ENCODE results near the gene AUTS2.

Gene AUTS2

GRCh38 chr7:70319057-70319456 is 720.8 kb downstream of the AUTS2 start:
- H3K4me1 ChIP-seq (ENCODE audit: control insufficient read depth, insufficient read depth, low read length) = no peaks in the 10 kb centered on the region
- no peak overlapping the region for H3K4me3 ChIP-seq (ENCODE audit: low read length)
- no peak overlapping the region for H3K27ac ChIP-seq (ENCODE audit: low read depth, low read length)
- no peak overlapping the region for H3K9ac ChIP-seq (ENCODE audit: low read length)
- H3K36me3 ChIP-seq (ENCODE audit: control insufficient read depth, insufficient read depth, low read length) = no peaks in the 10 kb centered on the region
- no peaks in the 10 kb centered on the region for H3K27me3 ChIP-seq (ENCODE audit: control insufficient read depth, insufficient read depth, low read length)

- no peaks in the 10 kb centered on the region for H3K27me3 ChIP-seq (ENCODE audit: control insufficient read depth, insufficient read depth, low read length)
- no peaks in the 10 kb centered on the region for H3K36me3 ChIP-seq (ENCODE audit: control insufficient read depth, insufficient read depth, low read length)
- no peak overlapping the region for H3K27ac ChIP-seq (ENCODE audit: low read depth, low read length)
- H3K4me1 ChIP-seq (ENCODE audit: control insufficient read depth, insufficient read depth, low read length) = no peaks in the 10 kb centered on the region
- no peak overlapping the region for H3K9ac ChIP-seq (ENCODE audit: low read length)
- H3K4me3 ChIP-seq (ENCODE audit: low read length) = no peak overlapping the region
Measured at GRCh38 chr7:70321016-70321590, 722.8 kb downstream of the AUTS2 start.

DNA sequence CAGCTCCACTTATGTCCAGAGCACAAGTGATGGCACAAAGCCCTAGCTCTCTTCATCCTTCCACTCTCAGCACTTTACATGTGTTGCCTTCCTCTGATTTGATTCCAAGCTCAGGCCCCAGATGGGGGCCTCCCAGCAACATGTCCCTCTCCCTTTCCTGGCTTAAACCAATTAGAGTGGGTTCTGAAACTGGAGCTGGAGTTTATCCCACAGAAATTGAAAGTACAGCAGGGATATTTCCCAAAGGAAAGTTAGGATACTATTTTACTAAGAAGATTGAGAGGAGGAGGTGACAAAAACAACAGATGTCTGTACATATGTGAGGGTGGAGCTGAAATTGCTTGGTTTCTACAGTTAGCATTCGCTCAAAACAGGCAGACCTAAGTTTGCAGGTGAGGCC is 724.6 kb downstream of the AUTS2 start:
- Histone ChIP-seq H3K9ac (ENCODE audit: low read length) (no peak overlapping the region), H3K4me1 (ENCODE audit: control insufficient read depth, insufficient read depth, low read length) (no peaks in the 10 kb centered on the region), H3K27ac (ENCODE audit: low read depth, low read length) (no peak overlapping the region)

GRCh38 chr7:70325509-70326101 is 727.3 kb downstream of the AUTS2 start:
- Histone ChIP-seq H3K4me1 (ENCODE audit: control insufficient read depth, insufficient read depth, low read length) (no peaks in the 10 kb centered on the region), H3K9ac (ENCODE audit: low read length) (no peak overlapping the region), H3K27ac (ENCODE audit: low read depth, low read length) (no peak overlapping the region), H3K27me3 (ENCODE audit: control insufficient read depth, insufficient read depth, low read length) (no peaks in the 10 kb centered on the region), H3K4me3 (ENCODE audit: low read length) (no peak overlapping the region), H3K36me3 (ENCODE audit: control insufficient read depth, insufficient read depth, low read length) (no peaks in the 10 kb centered on the region)

More for the DNA sequence above, 724.6 kb downstream of the AUTS2 start:
- Histone ChIP-seq H3K36me3 (ENCODE audit: control insufficient read depth, insufficient read depth, low read length) (no peaks in the 10 kb centered on the region), H3K4me3 (ENCODE audit: low read length) (no peak overlapping the region), H3K27me3 (ENCODE audit: control insufficient read depth, insufficient read depth, low read length) (no peaks in the 10 kb centered on the region)

DNA sequence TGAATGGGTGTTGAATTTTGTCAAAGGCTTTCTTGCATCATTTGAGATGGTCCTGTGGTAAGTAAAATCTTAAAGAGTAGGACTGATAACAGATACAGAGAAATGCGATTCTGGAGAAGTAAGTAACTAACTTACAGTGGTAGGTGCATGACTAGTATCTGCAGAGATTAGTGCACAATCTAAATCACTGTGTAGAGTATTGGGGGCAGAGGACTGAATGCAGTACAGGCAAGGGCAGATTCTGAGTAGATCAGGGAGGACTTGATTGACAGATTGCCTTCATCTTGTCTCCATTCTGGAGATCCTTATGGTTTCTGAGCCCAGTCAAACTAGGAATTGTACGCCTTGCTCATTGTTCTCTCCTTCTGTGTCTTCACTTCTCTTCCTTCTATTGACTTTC is 736.0 kb downstream of the AUTS2 start:
- no peak overlapping the region for H3K4me3 ChIP-seq (ENCODE audit: low read length)
- H3K36me3 ChIP-seq (ENCODE audit: control insufficient read depth, insufficient read depth, low read length) = no peaks in the 10 kb centered on the region
- H3K9ac ChIP-seq (ENCODE audit: low read length) = no peak overlapping the region
- no peaks in the 10 kb centered on the region for H3K4me1 ChIP-seq (ENCODE audit: control insufficient read depth, insufficient read depth, low read length)
- H3K27me3 ChIP-seq (ENCODE audit: control insufficient read depth, insufficient read depth, low read length) = no peaks in the 10 kb centered on the region
- H3K27ac ChIP-seq (ENCODE audit: low read depth, low read length) = no peak overlapping the region

- H3K9ac ChIP-seq (ENCODE audit: low read length) = no peak overlapping the region
- no peaks in the 10 kb centered on the region for H3K36me3 ChIP-seq (ENCODE audit: control insufficient read depth, insufficient read depth, low read length)
- no peaks in the 10 kb centered on the region for H3K4me1 ChIP-seq (ENCODE audit: control insufficient read depth, insufficient read depth, low read length)
- H3K27ac ChIP-seq (ENCODE audit: low read depth, low read length) = no peak overlapping the region
- no peak overlapping the region for H3K4me3 ChIP-seq (ENCODE audit: low read length)
- H3K27me3 ChIP-seq (ENCODE audit: control insufficient read depth, insufficient read depth, low read length) = no peaks in the 10 kb centered on the region
Measured at GRCh38 chr7:70334871-70335270, 736.6 kb downstream of the AUTS2 start.

DNA sequence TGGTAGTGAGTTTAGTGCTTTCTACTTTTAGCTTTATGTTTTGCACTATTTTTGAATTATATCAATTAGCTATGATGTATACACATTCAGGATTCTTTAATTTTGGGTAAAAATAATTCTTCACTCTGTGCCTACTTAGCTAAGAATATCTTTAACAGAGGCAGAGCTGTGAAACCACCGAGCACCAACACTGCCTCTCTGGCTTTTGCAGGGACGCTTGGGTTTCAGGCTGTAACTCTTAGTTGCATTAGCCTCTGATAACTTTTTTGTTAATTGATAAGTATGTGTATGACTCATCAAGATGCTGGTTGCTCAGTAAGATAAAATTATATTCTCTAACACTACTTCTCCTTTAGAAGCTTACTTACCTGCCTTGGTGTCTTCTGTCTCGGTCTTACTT is 738.3 kb downstream of the AUTS2 start:
- no peak overlapping the region for H3K9ac ChIP-seq (ENCODE audit: low read length)
- no peak overlapping the region for H3K27ac ChIP-seq (ENCODE audit: low read depth, low read length)
- no peaks in the 10 kb centered on the region for H3K27me3 ChIP-seq (ENCODE audit: control insufficient read depth, insufficient read depth, low read length)
- no peak overlapping the region for H3K4me3 ChIP-seq (ENCODE audit: low read length)
- no peaks in the 10 kb centered on the region for H3K36me3 ChIP-seq (ENCODE audit: control insufficient read depth, insufficient read depth, low read length)
- no peaks in the 10 kb centered on the region for H3K4me1 ChIP-seq (ENCODE audit: control insufficient read depth, insufficient read depth, low read length)

- Histone ChIP-seq H3K27me3 (ENCODE audit: control insufficient read depth, insufficient read depth, low read length) (no peaks in the 10 kb centered on the region), H3K27ac (ENCODE audit: low read depth, low read length) (no peak overlapping the region), H3K36me3 (ENCODE audit: control insufficient read depth, insufficient read depth, low read length) (no peaks in the 10 kb centered on the region), H3K4me3 (ENCODE audit: low read length) (no peak overlapping the region), H3K4me1 (ENCODE audit: control insufficient read depth, insufficient read depth, low read length) (no peaks in the 10 kb centered on the region), H3K9ac (ENCODE audit: low read length) (no peak overlapping the region)
Measured at GRCh38 chr7:70338015-70338414, 739.7 kb downstream of the AUTS2 start.

DNA sequence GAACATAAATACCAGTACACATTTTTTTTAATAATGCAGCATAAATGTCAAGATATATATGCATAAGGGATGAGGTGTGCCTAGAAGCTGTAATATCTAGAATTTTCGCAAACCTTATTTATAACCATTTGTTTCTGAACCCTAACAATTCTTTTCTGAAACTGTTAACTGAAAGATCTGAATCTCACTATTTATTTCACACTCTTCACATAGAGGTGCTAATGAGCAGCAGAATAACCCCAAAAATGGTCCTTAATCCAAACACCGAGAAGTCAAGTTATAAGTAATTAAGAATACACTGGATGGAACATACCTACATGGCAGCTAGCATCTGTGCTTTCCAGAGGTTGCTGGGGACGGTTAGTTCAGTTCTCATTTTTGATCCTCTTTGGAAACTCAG is 742.0 kb downstream of the AUTS2 start:
- no peak overlapping the region for H3K9ac ChIP-seq (ENCODE audit: low read length)

DNA sequence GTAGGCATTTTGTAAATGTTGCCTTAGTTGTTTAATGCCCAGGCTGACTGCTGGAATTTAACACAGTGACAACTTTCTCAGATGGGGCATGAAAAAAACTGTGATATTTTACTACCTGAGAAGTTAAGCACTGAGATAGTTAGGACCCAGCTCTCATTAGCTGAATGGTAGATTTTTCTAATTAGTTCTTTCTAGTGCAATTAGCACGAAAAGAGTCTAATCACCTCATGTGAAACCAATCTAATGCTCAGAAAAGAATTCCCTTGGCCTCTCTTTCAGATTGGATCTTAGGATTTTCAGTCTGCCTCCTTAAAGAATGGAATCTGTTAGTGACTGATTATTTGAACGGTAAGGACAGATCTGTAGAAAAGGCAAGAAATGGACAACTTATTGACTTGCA is 743.2 kb downstream of the AUTS2 start:
- no peak overlapping the region for H3K4me3 ChIP-seq (ENCODE audit: low read length)
- no peaks in the 10 kb centered on the region for H3K36me3 ChIP-seq (ENCODE audit: control insufficient read depth, insufficient read depth, low read length)
- no peak overlapping the region for H3K27ac ChIP-seq (ENCODE audit: low read depth, low read length)
- no peaks in the 10 kb centered on the region for H3K27me3 ChIP-seq (ENCODE audit: control insufficient read depth, insufficient read depth, low read length)
- H3K9ac ChIP-seq (ENCODE audit: low read length) = no peak overlapping the region
- no peaks in the 10 kb centered on the region for H3K4me1 ChIP-seq (ENCODE audit: control insufficient read depth, insufficient read depth, low read length)

More for the DNA sequence above, 742.0 kb downstream of the AUTS2 start:
- Histone ChIP-seq H3K36me3 (ENCODE audit: control insufficient read depth, insufficient read depth, low read length) (no peaks in the 10 kb centered on the region), H3K4me1 (ENCODE audit: control insufficient read depth, insufficient read depth, low read length) (no peaks in the 10 kb centered on the region), H3K4me3 (ENCODE audit: low read length) (no peak overlapping the region), H3K27ac (ENCODE audit: low read depth, low read length) (no peak overlapping the region), H3K27me3 (ENCODE audit: control insufficient read depth, insufficient read depth, low read length) (no peaks in the 10 kb centered on the region)

DNA sequence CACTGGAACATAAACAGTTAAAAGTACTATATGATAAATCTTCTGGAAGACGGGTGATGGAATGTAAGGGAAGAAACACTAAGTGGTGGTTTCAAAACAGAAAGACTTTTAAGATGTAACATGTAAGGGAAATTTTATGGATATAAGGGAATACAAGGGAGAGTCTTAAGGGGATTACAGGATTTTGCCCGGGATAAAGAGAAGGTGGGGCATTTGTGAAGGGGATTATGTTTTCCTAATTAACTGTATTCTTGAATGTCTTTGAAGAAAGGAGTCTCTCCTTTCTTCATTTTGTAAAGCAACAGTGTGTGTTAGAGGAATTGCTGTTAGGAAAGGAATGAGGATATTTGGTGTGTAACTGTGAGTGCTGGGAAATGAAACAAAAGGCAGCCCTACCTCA is 745.2 kb downstream of the AUTS2 start:
- no peak overlapping the region for H3K9ac ChIP-seq (ENCODE audit: low read length)
- no peak overlapping the region for H3K27ac ChIP-seq (ENCODE audit: low read depth, low read length)
- no peak overlapping the region for H3K4me3 ChIP-seq (ENCODE audit: low read length)
- H3K36me3 ChIP-seq (ENCODE audit: control insufficient read depth, insufficient read depth, low read length) = no peaks in the 10 kb centered on the region
- no peaks in the 10 kb centered on the region for H3K4me1 ChIP-seq (ENCODE audit: control insufficient read depth, insufficient read depth, low read length)
- no peaks in the 10 kb centered on the region for H3K27me3 ChIP-seq (ENCODE audit: control insufficient read depth, insufficient read depth, low read length)

DNA sequence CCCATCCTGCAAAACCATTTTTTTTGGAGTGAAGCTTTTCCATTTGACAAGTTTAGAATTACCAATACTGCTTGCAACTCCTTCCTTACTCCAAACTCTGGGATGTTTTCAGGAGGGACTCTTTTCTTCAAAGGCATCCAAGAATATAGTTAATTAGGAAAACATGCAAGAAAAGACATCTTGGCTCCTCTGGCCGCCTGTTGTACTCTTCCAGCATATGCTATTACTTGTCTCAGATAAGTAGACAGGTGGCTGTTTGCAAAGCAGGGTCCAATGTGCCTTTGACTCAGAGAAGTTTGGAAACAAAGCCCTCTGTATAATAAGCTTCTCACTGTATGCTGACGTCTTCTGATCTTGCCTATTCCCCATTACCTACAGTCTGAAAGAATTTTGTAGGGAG is 746.5 kb downstream of the AUTS2 start:
- Histone ChIP-seq H3K36me3 (ENCODE audit: control insufficient read depth, insufficient read depth, low read length) (no peaks in the 10 kb centered on the region), H3K9ac (ENCODE audit: low read length) (no peak overlapping the region), H3K4me3 (ENCODE audit: low read length) (no peak overlapping the region), H3K27me3 (ENCODE audit: control insufficient read depth, insufficient read depth, low read length) (no peaks in the 10 kb centered on the region), H3K4me1 (ENCODE audit: control insufficient read depth, insufficient read depth, low read length) (no peaks in the 10 kb centered on the region), H3K27ac (ENCODE audit: low read depth, low read length) (no peak overlapping the region)

GRCh38 chr7:70346844-70347462 is 748.7 kb downstream of the AUTS2 start:
- H3K4me3 ChIP-seq (ENCODE audit: low read length) = no peak overlapping the region
- no peaks in the 10 kb centered on the region for H3K36me3 ChIP-seq (ENCODE audit: control insufficient read depth, insufficient read depth, low read length)
- no peaks in the 10 kb centered on the region for H3K27me3 ChIP-seq (ENCODE audit: control insufficient read depth, insufficient read depth, low read length)
- H3K27ac ChIP-seq (ENCODE audit: low read depth, low read length) = no peak overlapping the region
- H3K4me1 ChIP-seq (ENCODE audit: control insufficient read depth, insufficient read depth, low read length) = no peaks in the 10 kb centered on the region
- H3K9ac ChIP-seq (ENCODE audit: low read length) = no peak overlapping the region

Measured in rectal smooth muscle tissue (tissue), 1 donor.